HEK293 (cell line): ENCODE results near the gene ANKRD45.
"Not testable (repeated sequence)": the region's sequence is repeated elsewhere in the genome, so short reads cannot be mapped to it uniquely, and the experiment has no call there.

Experiments
- CTCF ChIP-seq: fragments of 450-650 bp; formaldehyde crosslinking; IDR thresholded peaks from 2 replicates; pipeline ENCODE4 v1.5.1; 2016; ENCODE audit warnings: missing biosample characterization, missing genetic modification characterization
- HIC1 ChIP-seq: fragments of 450-650 bp; formaldehyde crosslinking; IDR thresholded peaks from 2 replicates; pipeline ENCODE4 v1.5.1; 2016; ENCODE audit warnings: missing biosample characterization, missing genetic modification characterization
- MYNN ChIP-seq: fragments of 450-650 bp; formaldehyde crosslinking; IDR thresholded peaks from 2 replicates; pipeline ENCODE4 v1.5.1; 2016; ENCODE audit warnings: missing biosample characterization, missing genetic modification characterization, borderline replicate concordance
- MZF1 ChIP-seq: fragments of 450-650 bp; formaldehyde crosslinking; IDR thresholded peaks from 2 replicates; pipeline ENCODE4 v1.5.1; 2017; ENCODE audit warnings: missing biosample characterization, missing genetic modification characterization, borderline replicate concordance
- SETDB1 ChIP-seq: IDR thresholded peaks from one replicate; pipeline ENCODE4 v1.6.1; 2017; ENCODE audit warnings: mild to moderate bottlenecking, low read length, moderate library complexity, mixed read lengths; ENCODE audit not compliant: insufficient read length
- ZNF112 ChIP-seq: fragments of 450-650 bp; formaldehyde crosslinking; IDR thresholded peaks from 2 replicates; pipeline ENCODE4 v1.5.0; 2017; ENCODE audit warnings: missing biosample characterization, missing genetic modification characterization
- ZNF223 ChIP-seq: fragments of 450-650 bp; formaldehyde crosslinking; IDR thresholded peaks from 2 replicates; pipeline ENCODE4 v1.5.1; 2016; ENCODE audit warnings: missing biosample characterization, missing genetic modification characterization
- ZNF366 ChIP-seq: fragments of 450-650 bp; formaldehyde crosslinking; conservative IDR thresholded peaks from 2 replicates; pipeline ENCODE4 v1.5.1; 2016; ENCODE audit warnings: missing biosample characterization, missing genetic modification characterization
- ZNF426 ChIP-seq: fragments of 450-650 bp; formaldehyde crosslinking; IDR thresholded peaks from 2 replicates; pipeline ENCODE4 v1.5.1; 2017; ENCODE audit warnings: missing biosample characterization, missing genetic modification characterization, mild to moderate bottlenecking, inconsistent platforms, moderate library complexity
- ZNF501 ChIP-seq: fragments of 450-650 bp; formaldehyde crosslinking; IDR thresholded peaks from 2 replicates; pipeline ENCODE4 v1.5.1; 2016; ENCODE audit warnings: missing biosample characterization, missing genetic modification characterization
- ZNF518A ChIP-seq: fragments of 450-650 bp; formaldehyde crosslinking; conservative IDR thresholded peaks from 2 replicates; pipeline ENCODE4 v1.5.1; 2016; ENCODE audit warnings: low read depth, missing biosample characterization, missing genetic modification characterization
- ZNF692 ChIP-seq: fragments of 450-650 bp; formaldehyde crosslinking; IDR thresholded peaks from 2 replicates; pipeline ENCODE4 v1.5.1; 2016; ENCODE audit warnings: missing biosample characterization, missing genetic modification characterization

DNA sequence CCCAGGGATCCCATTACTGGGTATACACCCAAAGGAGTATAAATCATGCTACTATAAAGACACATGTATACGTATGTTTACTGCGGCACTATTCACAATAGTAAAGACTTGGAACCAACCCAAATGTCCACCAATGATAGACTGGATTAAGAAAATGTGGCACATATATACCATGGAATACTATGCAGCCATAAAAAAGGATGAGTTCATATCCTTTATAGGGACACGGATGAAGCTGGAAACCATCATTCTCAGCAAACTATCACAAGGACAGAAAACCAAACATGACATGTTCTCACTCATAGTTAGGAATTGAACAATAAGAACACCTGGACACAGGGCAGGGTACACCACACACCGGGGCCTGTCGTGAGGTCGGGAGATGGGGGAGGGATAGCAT, 31.6 kb upstream of the ANKRD45 start:
- TF ChIP-seq CTCF (tag by site-specific recombination); MYNN; ZNF426 (tag by site-specific recombination); HIC1 (tag by site-specific recombination); ZNF223 (tag by site-specific recombination); ZNF366 (tag by site-specific recombination); MZF1 (tag by site-specific recombination); ZNF692 (tag by site-specific recombination); SETDB1; ZNF112 (tag by site-specific recombination); ZNF518A (tag by site-specific recombination); ZNF501 (tag by site-specific recombination): not testable (repeated sequence)
